HCT116 (cell line): Measurements from ENCODE around the gene MAP3K20. TPM values are rescaled to one million over a fixed set of nuclear protein-coding genes. Genes with fewer than 3 reads are reported as not detected.

Source experiments
- ATAC-seq: fragments of 200-7000 bp; cut with Tn5 transposase; 2 replicates; pipeline ENCODE4 v1.9.1; 2020; ENCODE audit warnings: mild to moderate bottlenecking, moderate library complexity
- BruUV-seq: library from RNA; stranded (reverse); fragments of 400-500 nt; replicated peaks from 2 replicates; lab custom pipeline; 2021; lab: Mats Ljungman, UMichigan
- CTCF ChIA-PET: fragments of 300-600 bp; sonication (Branson Sonifier 250); formaldehyde crosslinking; loops from one replicate; lab custom pipeline; 2021; ENCODE audit warnings: antibody characterized with exemption; lab: Charles Lee
- POLR2A ChIA-PET: fragments of 300-600, 350-600 bp; sonication (Branson Sonifier 250); formaldehyde crosslinking; loops from one replicate; lab custom pipeline; 2021; ENCODE audit warnings: antibody characterized with exemption; lab: Charles Lee
- RAD21 ChIA-PET, 2 experiments: fragments of 300-600 bp; sonication (Branson Sonifier 250); formaldehyde crosslinking; loops; one replicate each; lab custom pipeline; 2023; ENCODE audit warnings: low total read pairs in 2 of 2; ENCODE audit not compliant: uncharacterized antibody in 2 of 2, unreplicated experiment in 2 of 2, low non-redundant PET in 1 of 2; lab: Charles Lee
- DNase-seq: peaks from one replicate; pipeline ENCODE4 v3.0.0-alpha.2; 2010; ENCODE audit warnings: low read depth, low spot score
- H2AFZ ChIP-seq: fragments of 200-600 bp; shearing (Covaris generic), sonication (generic); 2 replicates; pipeline ENCODE4 v1.6.1; 2017; ENCODE audit warnings: low read depth, mixed run types, mixed read lengths, antibody characterized with exemption, low read length; ENCODE audit not compliant: poor library complexity, severe bottlenecking
- H3K27ac ChIP-seq: 2 replicates; pipeline ENCODE4 v1.5.1; 2012; ENCODE audit warnings: low read depth, low read length
- H3K27me3 ChIP-seq: fragments of 200-600 bp; sonication (generic); 2 replicates; pipeline ENCODE4 v1.6.1; 2016; ENCODE audit warnings: mixed run types, low read length, mixed read lengths; ENCODE audit not compliant: insufficient read depth
- H3K36me3 ChIP-seq, 2 experiments: fragments of 200-500 bp in 1 of 2; fragments of 200-600 bp in 1 of 2; sonication (Bioruptor generic) in 1 of 2; sonication (generic) in 1 of 2; 2 replicates each; pipeline versions ENCODE4 v1.5.1 to v1.6.1; 2014 to 2016; ENCODE audit warnings: low read length in 2 of 2, inconsistent platforms in 1 of 2, mixed read lengths in 1 of 2, mixed run types in 1 of 2; ENCODE audit not compliant: insufficient read depth in 2 of 2, control insufficient read depth in 1 of 2
- H3K4me1 ChIP-seq, 2 experiments: fragments of 200-600 bp in 1 of 2; sonication (generic) in 1 of 2; 2 replicates each; pipeline versions ENCODE4 v1.5.1 to v1.6.1; 2012 to 2017; ENCODE audit warnings: low read length in 2 of 2, inconsistent platforms in 1 of 2, mild to moderate bottlenecking in 1 of 2, mixed read lengths in 1 of 2, mixed run types in 1 of 2, moderate library complexity in 1 of 2; ENCODE audit not compliant: insufficient read depth in 2 of 2, control insufficient read depth in 1 of 2
- H3K4me2 ChIP-seq: fragments of 200-600 bp; sonication (generic); 2 replicates; pipeline ENCODE4 v1.6.1; 2017; ENCODE audit warnings: mixed run types, low read length, mixed read lengths
- H3K4me3 ChIP-seq, 2 experiments: fragments of 200-600 bp in 1 of 2; sonication (generic) in 1 of 2; replicated peaks in 1 of 2; 2 replicates each; pipeline ENCODE4 v1.5.1; 2011 to 2016; ENCODE audit warnings: low read length in 2 of 2, control low read depth in 1 of 2, low read depth in 1 of 2, mild to moderate bottlenecking in 1 of 2, mixed read lengths in 1 of 2, mixed run types in 1 of 2
- H3K79me2 ChIP-seq: fragments of 200-600 bp; sonication (generic); 2 replicates; pipeline ENCODE4 v1.6.1; 2017; ENCODE audit warnings: mild to moderate bottlenecking, mixed run types, low read length, moderate library complexity, mixed read lengths; ENCODE audit not compliant: insufficient read depth
- H3K9ac ChIP-seq: fragments of 200-600 bp; sonication (generic); 2 replicates; pipeline ENCODE4 v1.6.1; 2016; ENCODE audit warnings: low read length, mixed read lengths
- H3K9me2 ChIP-seq: fragments of 200-600 bp; sonication (generic), shearing (Covaris generic); 2 replicates; pipeline ENCODE4 v1.6.1; 2017; ENCODE audit warnings: mixed run types, mild to moderate bottlenecking, moderate library complexity; ENCODE audit not compliant: insufficient read depth
- H3K9me3 ChIP-seq, 2 experiments: fragments of 200-500 bp in 1 of 2; fragments of 200-600 bp in 1 of 2; sonication (Bioruptor generic) in 1 of 2; sonication (generic) in 1 of 2; 2 replicates each; pipeline ENCODE4 v1.6.1; 2014 to 2017; ENCODE audit warnings: low read length in 2 of 2, mixed read lengths in 2 of 2, inconsistent platforms in 1 of 2, low read depth in 1 of 2, mild to moderate bottlenecking in 1 of 2, mixed run types in 1 of 2, moderate library complexity in 1 of 2; ENCODE audit not compliant: control insufficient read depth in 1 of 2, insufficient read depth in 1 of 2
- H4K20me1 ChIP-seq: fragments of 200-600 bp; sonication (generic), shearing (Covaris generic); 2 replicates; pipeline ENCODE4 v1.6.1; 2017; ENCODE audit warnings: mixed run types, mild to moderate bottlenecking, moderate library complexity; ENCODE audit not compliant: insufficient read depth
- CBX3 ChIP-seq: IDR thresholded peaks from 2 replicates; pipeline ENCODE4 v1.6.1; 2012; ENCODE audit warnings: low read depth
- CTCF ChIP-seq, 3 experiments: fragments of 200-600 bp in 1 of 3; sonication (generic) in 1 of 3; IDR thresholded peaks in 2 of 3; conservative IDR thresholded peaks in 1 of 3; 2 replicates each; pipeline ENCODE4 v1.5.1; 2012 to 2017; ENCODE audit warnings: low read depth in 2 of 3, low read length in 2 of 3, antibody characterized with exemption in 1 of 3, borderline replicate concordance in 1 of 3, control low read depth in 1 of 3, mild to moderate bottlenecking in 1 of 3, mixed read lengths in 1 of 3, mixed run types in 1 of 3, moderate library complexity in 1 of 3; ENCODE audit not compliant: insufficient read depth in 1 of 3
- EGR1 ChIP-seq: IDR thresholded peaks from 2 replicates; pipeline ENCODE4 v1.6.1; 2012; ENCODE audit warnings: low read depth
- EZH2 ChIP-seq: fragments of 200-600 bp; sonication (generic); IDR thresholded peaks from 2 replicates; pipeline ENCODE4 v1.6.1; 2017; ENCODE audit warnings: antibody characterized with exemption, mixed run types
- EZH2phosphoT487 ChIP-seq: fragments of 200-600 bp; IDR thresholded peaks from 2 replicates; pipeline ENCODE4 v1.6.1; 2018; ENCODE audit warnings: antibody characterized with exemption, borderline replicate concordance
- JUND ChIP-seq: IDR thresholded peaks from 2 replicates; pipeline ENCODE4 v1.6.1; 2012
- MAX ChIP-seq: IDR thresholded peaks from 2 replicates; pipeline ENCODE4 v1.6.1; 2012
- POLR2A ChIP-seq: IDR thresholded peaks from 2 replicates; pipeline ENCODE4 v1.7.0; 2011; ENCODE audit warnings: borderline replicate concordance; ENCODE audit not compliant: insufficient read depth, insufficient read length; ENCODE audit errors: extremely low read depth
- REST ChIP-seq: IDR thresholded peaks from 2 replicates; pipeline ENCODE4 v1.6.1; 2012; ENCODE audit warnings: low read depth
- SIN3A ChIP-seq: IDR thresholded peaks from 2 replicates; pipeline ENCODE4 v1.6.1; 2012; ENCODE audit warnings: low read depth
- YY1 ChIP-seq: IDR thresholded peaks from 2 replicates; pipeline ENCODE4 v1.6.1; 2011; ENCODE audit warnings: low read length, low read depth, moderate library complexity, mild to moderate bottlenecking; ENCODE audit not compliant: insufficient replicate concordance; ENCODE audit errors: extremely low read depth
- intact Hi-C: fragments of 100-400 bp; cut with micrococcal nuclease; formaldehyde crosslinking; loops from 2 replicates; pipeline ENCODE4 v1.10.0; 2022
- total RNA-seq: library from RNA; stranded (reverse); gene quantifications from one replicate; pipeline ENCODE4 v1.2.1, GENCODE V29; 2021; ENCODE audit not compliant: unreplicated experiment

Gene MAP3K20
- total RNA-seq, 1 experiment from 2014 or later, result 40.0 TPM

GRCh38 chr2:173199294-173199693 lies 123.6 kb downstream of the MAP3K20 start (continued):
- no peak for TF ChIP-seq EZH2
- TF ChIP-seq YY1, result no peak
- no peak for TF ChIP-seq SIN3A
- no peak for TF ChIP-seq MAX
- TF ChIP-seq CBX3, result no peak
- no peak for TF ChIP-seq EZH2phosphoT487
- TF ChIP-seq, all 23 proteins: peak for 0

- no peak overlapping the region for H3K9ac ChIP-seq
- no peaks in the 10 kb centered on the region for H4K20me1 ChIP-seq
- H2AFZ ChIP-seq, result no peak overlapping the region
- DNase-seq (no peak), ATAC-seq (no peak)
- no peak overlapping the region for H3K4me2 ChIP-seq
- no peaks in the 10 kb centered on the region for H3K9me3 ChIP-seq
- H3K4me1 ChIP-seq, result no peaks in the 10 kb centered on the region
- H3K4me3 ChIP-seq, result no peak overlapping the region
- H3K27me3 ChIP-seq, result no peaks in the 10 kb centered on the region
- no peak overlapping the region for H3K27ac ChIP-seq
- intact Hi-C loops, result no loop called here
- no peak for TF ChIP-seq EGR1
- TF ChIP-seq REST, result no peak
- TF ChIP-seq JUND, result no peak
- no peak for TF ChIP-seq CBX3
- TF ChIP-seq CTCF (IDR thresholded peaks at IDR 0.05 in 2 of 3, conservative IDR thresholded peaks at IDR 0.05 in 1 of 3; ENCODE audit: borderline replicate concordance in 1 of 3, insufficient read depth in 1 of 3, low read depth in 2 of 3, low read length in 2 of 3), result no peak
- TF ChIP-seq POLR2A, result no peak
- ChIA-PET RAD21 (no interaction called here), CTCF (no interaction called here), POLR2A (no interaction called here)
- no peaks in the 10 kb centered on the region for H3K79me2 ChIP-seq
- no peaks in the 10 kb centered on the region for H3K36me3 ChIP-seq
- no peaks in the 10 kb centered on the region for H3K9me2 ChIP-seq
- no TSS peak for BruUV-seq
Observed at GRCh38 chr2:173202570-173202969, 126.9 kb downstream of the MAP3K20 start.
